MCF 10A (cell line): ENCODE results near the gene TXNL4A. TPM values are rescaled to one million over a fixed set of nuclear protein-coding genes. Genes with fewer than 3 reads are reported as not detected.
A peak's percentile ranks its signal among the peaks of the same experiment; 100 is the strongest.

Source experiments
- BruUV-seq: library from RNA; stranded (reverse); fragments of 400-500 nt; replicated peaks from 2 replicates; lab custom pipeline; 2021; lab: Mats Ljungman, UMichigan
- CTCF ChIA-PET: fragments of 300-600 bp; sonication (Branson Sonifier 250); formaldehyde crosslinking; extraction: SDS; loops from one replicate; lab custom pipeline; 2021; ENCODE audit warnings: antibody characterized with exemption, inconsistent platforms; lab: Yijun Ruan, JAX
- POLR2A ChIA-PET: fragments of 300-600, 350-650 bp; sonication (Branson Sonifier 250); formaldehyde crosslinking; extraction: SDS; loops from one replicate; lab custom pipeline; 2020; ENCODE audit warnings: antibody characterized with exemption, inconsistent platforms; lab: Yijun Ruan, JAX
- DNase-seq: peaks from one replicate; pipeline ENCODE4 v3.0.0-alpha.2; 2018; ENCODE audit not compliant: unreplicated experiment
- H3K27ac Mint-ChIP-seq: one replicate; pipeline ENCODE4 v1.8.0; 2022; ENCODE audit warnings: mild to moderate bottlenecking, low read depth, mixed read lengths; ENCODE audit not compliant: unreplicated experiment
- H3K27me3 Mint-ChIP-seq: one replicate; pipeline ENCODE4 v1.8.0; 2022; ENCODE audit warnings: mixed read lengths; ENCODE audit not compliant: insufficient read depth, unreplicated experiment
- H3K36me3 Mint-ChIP-seq: one replicate; pipeline ENCODE4 v1.8.0; 2022; ENCODE audit warnings: mild to moderate bottlenecking, moderate library complexity, mixed read lengths; ENCODE audit not compliant: insufficient read depth, unreplicated experiment
- H3K4me1 Mint-ChIP-seq: one replicate; pipeline ENCODE4 v1.8.0; 2022; ENCODE audit warnings: mixed read lengths; ENCODE audit not compliant: insufficient read depth, unreplicated experiment
- H3K4me3 Mint-ChIP-seq: one replicate; pipeline ENCODE4 v1.8.0; 2022; ENCODE audit warnings: mild to moderate bottlenecking, moderate library complexity, mixed read lengths; ENCODE audit not compliant: unreplicated experiment
- H3K9me3 Mint-ChIP-seq: one replicate; pipeline ENCODE4 v1.8.0; 2022; ENCODE audit warnings: mixed read lengths; ENCODE audit not compliant: unreplicated experiment
- CTCF ChIP-seq: fragments of 200-600 bp; IDR thresholded peaks from one replicate; pipeline ENCODE4 v1.8.0; 2022; ENCODE audit warnings: antibody characterized with exemption, mild to moderate bottlenecking; ENCODE audit not compliant: unreplicated experiment
- intact Hi-C: fragments of 100-400 bp; cut with micrococcal nuclease; formaldehyde crosslinking; loops from 2 replicates; pipeline ENCODE4 v1.14.1; 2022
- total RNA-seq: library from RNA; stranded (reverse); gene quantifications from 2 replicates; pipeline ENCODE4 v1.2.3, GENCODE V29; 2022

The TXNL4A gene
- total RNA-seq, 1 experiment from 2014 or later: 207 TPM

GRCh38 chr18:79956276-79956675 is 32.1 kb downstream of the TXNL4A start:
- CTCF ChIA-PET: interaction anchor here (0.6 kb wide), 1 partner anchor 93 kb away, joined by 3 read pairs; no protein-coding TSS in a partner anchor
- intact Hi-C loops: no loop called here

DNA sequence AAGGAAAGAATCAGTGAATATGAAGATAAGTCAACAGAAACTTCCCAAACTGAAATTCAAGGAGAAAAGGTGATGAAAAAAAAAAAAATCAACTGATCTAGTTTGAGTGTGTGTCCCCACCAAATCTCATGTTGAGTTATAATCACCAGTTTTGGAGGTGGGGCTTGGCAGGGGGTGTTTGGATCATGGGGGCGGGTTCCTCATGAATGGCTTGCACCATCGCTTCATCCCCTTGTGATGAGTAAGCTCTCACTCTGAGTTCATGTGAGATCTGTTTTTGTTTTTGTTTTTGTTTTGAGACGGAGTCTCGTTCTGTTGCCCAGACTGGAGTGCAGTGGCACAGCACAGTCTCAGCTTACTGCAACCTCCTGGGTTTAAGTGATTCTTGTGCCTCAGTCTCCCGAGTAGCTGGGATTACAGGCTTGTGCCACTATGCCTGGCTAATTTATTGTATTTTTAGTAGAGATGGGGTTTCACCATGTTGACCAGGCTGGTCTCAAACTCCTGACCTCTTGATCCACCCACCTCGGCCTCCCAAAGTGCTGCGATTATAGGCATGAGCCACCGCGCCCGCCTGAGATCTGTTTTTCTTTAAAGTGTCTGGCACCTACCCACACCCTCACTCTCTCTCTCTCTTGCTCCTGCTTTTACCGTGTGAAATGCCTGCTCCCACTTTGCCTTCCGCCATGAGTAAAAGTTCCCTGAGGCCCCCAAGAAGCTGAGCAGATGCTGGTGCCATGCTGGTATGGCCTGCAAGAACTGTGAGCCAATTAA is 32.9 kb downstream of the TXNL4A start:
- Mint-ChIP-seq H3K4me1 (peaks cover 16% of the 10 kb centered on the region), H3K27ac (no peak overlapping the region), H3K36me3 (no peaks in the 10 kb centered on the region), H3K4me3 (no peak overlapping the region), H3K27me3 (no peaks in the 10 kb centered on the region), H3K9me3 (no peaks in the 10 kb centered on the region)
- intact Hi-C loops: no loop called here
- ChIA-PET CTCF (no interaction called here), POLR2A (interaction anchor here (0.7 kb wide), 1 partner anchor 17 kb away, joined by 3 read pairs; no protein-coding TSS in a partner anchor)
- no TSS peak for BruUV-seq
- DNase-seq: peak; percentile 39
- TF ChIP-seq CTCF: no peak

More at GRCh38 chr18:79956276-79956675, 32.1 kb downstream of the TXNL4A start:
- H3K27ac Mint-ChIP-seq: no peak overlapping the region
- no peaks in the 10 kb centered on the region for H3K27me3 Mint-ChIP-seq
- H3K36me3 Mint-ChIP-seq: no peaks in the 10 kb centered on the region
- peaks cover 17% of the 10 kb centered on the region for H3K4me1 Mint-ChIP-seq
- BruUV-seq: no TSS peak
- DNase-seq: no peak
- no peak overlapping the region for H3K4me3 Mint-ChIP-seq
- no peak for TF ChIP-seq CTCF
- no peaks in the 10 kb centered on the region for H3K9me3 Mint-ChIP-seq
- POLR2A ChIA-PET: no interaction called here

DNA sequence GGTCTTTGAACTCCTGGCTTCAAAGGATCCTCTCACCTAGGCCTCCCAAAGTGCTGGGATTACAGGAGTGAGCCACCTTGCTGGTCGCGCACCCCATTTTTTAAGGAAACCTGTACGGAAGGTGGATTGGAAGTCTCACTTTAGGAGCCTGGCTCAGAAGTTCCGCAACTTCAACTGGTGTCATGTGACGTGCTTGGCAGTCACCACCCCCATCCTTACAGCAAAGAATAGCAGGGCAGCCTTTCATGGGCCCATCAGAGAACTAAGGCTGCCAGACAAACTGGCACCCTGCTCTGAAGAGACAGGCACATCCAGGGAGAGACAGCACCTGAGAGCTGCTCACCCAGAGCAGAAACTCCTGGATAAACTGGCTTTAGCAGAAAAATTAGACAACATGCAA is 33.6 kb downstream of the TXNL4A start:
- ChIA-PET CTCF (no interaction called here), POLR2A (interaction anchor here (0.7 kb wide), 1 partner anchor 16 kb away, joined by 3 read pairs; no protein-coding TSS in a partner anchor)
- no peak for DNase-seq
- Mint-ChIP-seq H3K36me3 (no peaks in the 10 kb centered on the region), H3K4me3 (no peak overlapping the region), H3K9me3 (no peaks in the 10 kb centered on the region), H3K4me1 (peaks cover 15% of the 10 kb centered on the region), H3K27ac (no peak overlapping the region), H3K27me3 (no peaks in the 10 kb centered on the region)
- intact Hi-C loops: no loop called here
- TF ChIP-seq CTCF: no peak
- no TSS peak for BruUV-seq

DNA sequence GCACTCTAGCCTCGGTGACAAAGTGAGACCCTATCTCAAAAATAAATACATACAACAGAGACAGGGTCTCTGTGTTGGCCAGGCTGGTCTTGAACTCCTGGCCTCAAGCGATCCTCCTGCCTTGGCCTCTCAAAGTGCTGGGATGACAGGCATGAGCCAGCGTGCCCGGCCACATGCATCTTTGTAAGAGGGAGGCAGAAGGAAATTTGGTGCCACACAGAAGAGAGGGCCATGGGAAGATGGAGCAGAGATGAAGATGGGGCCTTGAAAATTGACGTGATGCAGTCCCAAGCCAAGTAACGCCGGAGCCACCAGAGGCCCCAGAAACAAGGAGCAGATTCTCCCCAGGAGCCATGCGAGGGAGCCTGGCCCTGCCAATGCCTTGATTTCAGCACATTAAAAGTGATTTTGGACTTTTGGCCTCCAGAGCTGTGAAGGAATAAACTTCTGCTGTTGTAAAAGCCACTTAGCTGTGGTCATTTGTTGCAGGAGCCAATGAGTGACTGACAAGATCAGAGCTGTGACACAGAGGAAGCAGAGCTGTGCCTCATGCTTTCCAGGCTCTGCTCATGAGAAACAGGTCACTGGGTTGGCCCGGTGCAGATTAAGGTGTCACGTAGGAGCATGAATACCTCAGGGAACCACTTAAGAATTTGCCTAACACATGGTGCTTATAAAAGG is 34.3 kb downstream of the TXNL4A start:
- H3K4me3 Mint-ChIP-seq: no peak overlapping the region
- POLR2A ChIA-PET: interaction anchor here (1.2 kb wide), 1 partner anchor 38 kb away, joined by 4 read pairs; no protein-coding TSS in a partner anchor
- H3K27me3 Mint-ChIP-seq: no peaks in the 10 kb centered on the region
- H3K27ac Mint-ChIP-seq: no peak overlapping the region
- peaks cover 1% of the 10 kb centered on the region for H3K36me3 Mint-ChIP-seq
- TF ChIP-seq CTCF: no peak
- peaks cover 16% of the 10 kb centered on the region for H3K4me1 Mint-ChIP-seq
- intact Hi-C loops: no loop called here
- CTCF ChIA-PET: no interaction called here
- no peak for DNase-seq
- no TSS peak for BruUV-seq
- H3K9me3 Mint-ChIP-seq: no peaks in the 10 kb centered on the region
